A549 (cell line): ENCODE results near the gene PDGFC. TPM values are rescaled to one million over a fixed set of nuclear protein-coding genes. Genes with fewer than 3 reads are reported as not detected.

Experiments used
- ATAC-seq, 2 experiments: fragments of 200-7000 bp in 1 of 2; fragments of >200 bp in 1 of 2; cut with Nextera tagmentation in 1 of 2; cut with Tn5 transposase in 1 of 2; 3 replicates each; pipeline versions ENCODE4 v1.8.0 to v1.9.1; 2018 to 2020; ENCODE audit warnings: mild to moderate bottlenecking in 1 of 2, moderate library complexity in 1 of 2
- CTCF ChIA-PET: fragments of 300-600 bp; sonication (Branson Sonifier 250); formaldehyde crosslinking; extraction: SDS; loops from one replicate; lab custom pipeline; 2021; ENCODE audit warnings: antibody characterized with exemption, inconsistent platforms; lab: Yijun Ruan, JAX
- POLR2A ChIA-PET: fragments of 350-600 bp; formaldehyde crosslinking; extraction: SDS; loops from one replicate; lab custom pipeline; 2021; ENCODE audit warnings: antibody characterized with exemption, inconsistent platforms; lab: Yijun Ruan, JAX
- DNase-seq, 2 experiments: peaks; one replicate each; pipeline versions ENCODE4 v3.0.0 to v3.0.0-alpha.2; 2011 to 2016; ENCODE audit warnings: low read depth in 1 of 2, low spot score in 1 of 2
- FAIRE-seq: peaks from 2 replicates; lab custom pipeline; 2011; peaks lifted over from hg19 to GRCh38; lab: Jason Lieb, UNC
- H3K27ac ChIP-seq, 2 experiments: fragments of >200 bp; sonication (Bioruptor Twin); formaldehyde crosslinking; 3 replicates each; pipeline ENCODE4 v1.5.1; 2016 to 2017
- H3K4me1 ChIP-seq: fragments of >200 bp; sonication (Bioruptor Twin); formaldehyde crosslinking; 3 replicates; pipeline ENCODE4 v1.6.1; 2016
- H3K4me2 ChIP-seq: fragments of >200 bp; sonication (Bioruptor Twin); formaldehyde crosslinking; 3 replicates; pipeline ENCODE4 v1.6.1; 2016
- H3K4me3 ChIP-seq: fragments of >200 bp; sonication (Bioruptor Twin); formaldehyde crosslinking; 3 replicates; pipeline ENCODE4 v1.5.1; 2016
- H3K9me3 ChIP-seq: fragments of >200 bp; sonication (Bioruptor Twin); formaldehyde crosslinking; 3 replicates; pipeline ENCODE4 v1.6.1; 2016
- BCL3 ChIP-seq: fragments of >200 bp; sonication (Bioruptor Twin); formaldehyde crosslinking; IDR thresholded peaks from 3 replicates; pipeline ENCODE4 v1.6.1; 2016
- CBX8 ChIP-seq: fragments of 200-600 bp; sonication (generic); IDR thresholded peaks from 2 replicates; pipeline ENCODE4 v1.6.1; 2016
- CHD2 ChIP-seq: fragments of 150-350 bp; IDR thresholded peaks from 2 replicates; pipeline ENCODE4 v1.6.1; 2014; ENCODE audit warnings: low read length; ENCODE audit not compliant: partially characterized antibody
- CTCF ChIP-seq: fragments of >200 bp; sonication (Bioruptor Twin); formaldehyde crosslinking; IDR thresholded peaks from 3 replicates; pipeline ENCODE4 v1.5.1; 2016
- ELK1 ChIP-seq: fragments of 150-350 bp; IDR thresholded peaks from 2 replicates; pipeline ENCODE4 v1.6.1; 2014; ENCODE audit warnings: low read depth, mild to moderate bottlenecking, low read length
- ESRRA ChIP-seq: fragments of 150-350 bp; IDR thresholded peaks from 2 replicates; pipeline ENCODE4 v1.6.1; 2014; ENCODE audit warnings: mild to moderate bottlenecking, low read length, borderline replicate concordance
- HMGXB4 ChIP-seq: fragments of 250-450 bp; sonication (Bioruptor Pico); IDR thresholded peaks from 2 replicates; pipeline ENCODE4 v1.5.0; 2021; ENCODE audit warnings: mild to moderate bottlenecking, moderate library complexity, borderline replicate concordance
- HOXB13 ChIP-seq: fragments of 250-450 bp; sonication (Bioruptor Pico); IDR thresholded peaks from 2 replicates; pipeline ENCODE4 v1.5.0; 2020; ENCODE audit warnings: low read depth, mild to moderate bottlenecking, moderate library complexity
- HOXB5 ChIP-seq: fragments of 250-450 bp; sonication (Bioruptor Pico); IDR thresholded peaks from 2 replicates; pipeline ENCODE4 v1.5.0; 2020; ENCODE audit warnings: mild to moderate bottlenecking, moderate library complexity
- JUN ChIP-seq, 2 experiments: fragments of >200 bp; sonication (Bioruptor Twin); formaldehyde crosslinking; IDR thresholded peaks; 2 replicates in 1 of 2; 3 replicates in 1 of 2; pipeline ENCODE4 v1.6.1; 2016 to 2017
- KDM1A ChIP-seq: fragments of 200-600 bp; sonication (generic); IDR thresholded peaks from 2 replicates; pipeline ENCODE4 v1.6.1; 2016; ENCODE audit warnings: low read depth, mild to moderate bottlenecking
- KDM5A ChIP-seq: fragments of 200-600 bp; sonication (generic); IDR thresholded peaks from 2 replicates; pipeline ENCODE4 v1.6.1; 2016; ENCODE audit warnings: antibody characterized with exemption, mild to moderate bottlenecking
- MAX ChIP-seq: IDR thresholded peaks from 2 replicates; pipeline ENCODE4 v1.6.1; 2012
- PBX3 ChIP-seq: IDR thresholded peaks from 2 replicates; pipeline ENCODE4 v1.6.1; 2012
- PHF8 ChIP-seq: fragments of 200-600 bp; sonication (generic); IDR thresholded peaks from 2 replicates; pipeline ENCODE4 v1.6.1; 2016; ENCODE audit warnings: low read depth, mild to moderate bottlenecking, antibody characterized with exemption, moderate library complexity, borderline replicate concordance
- RAD21 ChIP-seq, 2 experiments: fragments of >200 bp in 1 of 2; sonication (Bioruptor Twin) in 1 of 2; formaldehyde crosslinking in 1 of 2; IDR thresholded peaks in 1 of 2; conservative IDR thresholded peaks in 1 of 2; 2 replicates in 1 of 2; 3 replicates in 1 of 2; pipeline ENCODE4 v1.6.1; 2012 to 2018; ENCODE audit warnings: inconsistent platforms in 1 of 2
- RARB ChIP-seq: fragments of 250-450 bp; sonication (Bioruptor Pico); IDR thresholded peaks from 2 replicates; pipeline ENCODE4 v1.8.0; 2021; ENCODE audit warnings: mild to moderate bottlenecking, moderate library complexity
- REST ChIP-seq: fragments of 200-600 bp; sonication (generic); IDR thresholded peaks from 2 replicates; pipeline ENCODE4 v1.6.1; 2016; ENCODE audit warnings: antibody characterized with exemption, mild to moderate bottlenecking, moderate library complexity
- RNF2 ChIP-seq: fragments of 200-600 bp; sonication (generic); IDR thresholded peaks from 2 replicates; pipeline ENCODE4 v1.6.1; 2016; ENCODE audit warnings: low read depth, mild to moderate bottlenecking, antibody characterized with exemption, moderate library complexity, borderline replicate concordance
- ZC3H11A ChIP-seq: fragments of 450-650 bp; IDR thresholded peaks from 2 replicates; pipeline ENCODE4 v1.6.1; 2014; ENCODE audit warnings: antibody characterized with exemption, mild to moderate bottlenecking
- WGBS: methylation state at CpG from one replicate; pipeline ENCODE4 v1.1.6; 2017; ENCODE audit errors: missing lambda C conversion rate; 5-methylcytosine and 5-hydroxymethylcytosine counted together
- polyA plus RNA-seq, 4 experiments: library from polyadenylated mRNA; depleted of rRNA in 3 of 4; stranded (reverse); fragments of >200 nt; fragmentation: RNase III in 1 of 4; extraction: RNeasy Plus Mini Kit Qiagen cat#74134 plus additional on column Dnase treatment in 1 of 4; gene quantifications; 2 replicates in 3 of 4; 3 replicates in 1 of 4; pipeline ENCODE4 v1.2.3, GENCODE V29; 2011 to 2017

Gene PDGFC
- polyA plus RNA-seq, 2 of the 4 experiments (the other 2 are of a cell fraction): 3.5 to 4.1 TPM

GRCh38 chr4:156913234-156913633 is 58.4 kb downstream of the PDGFC start:
- H3K4me2 ChIP-seq: no peak overlapping the region
- WGBS: 87% methylated on average over 4 of the region's 4 CpGs
- FAIRE-seq (no peak), ATAC-seq (no peak), DNase-seq (no peak)
- H3K9me3 ChIP-seq: no peaks in the 10 kb centered on the region
- no peak overlapping the region for H3K4me3 ChIP-seq
- no peaks in the 10 kb centered on the region for H3K4me1 ChIP-seq
- CTCF ChIA-PET: no interaction called here
- TF ChIP-seq RNF2: no peak
- no peak for TF ChIP-seq ZC3H11A
- TF ChIP-seq KDM1A: no peak
- no peak for TF ChIP-seq ESRRA
- no peak for TF ChIP-seq PHF8
- no peak for TF ChIP-seq MAX
- TF ChIP-seq ELK1: no peak
- TF ChIP-seq CTCF: no peak
- TF ChIP-seq RARB: no peak
- TF ChIP-seq CBX8: no peak
- no peak for TF ChIP-seq REST
- no peak for TF ChIP-seq HMGXB4 (CRISPR knock-in tag)
- no peak for TF ChIP-seq PBX3
- no peak for TF ChIP-seq HOXB5
- TF ChIP-seq HOXB13: no peak
- no peak for TF ChIP-seq BCL3
- TF ChIP-seq RAD21 (conservative IDR thresholded peaks at IDR 0.05 in 1 of 2, IDR thresholded peaks at IDR 0.05 in 1 of 2): no peak
- TF ChIP-seq CHD2: no peak
- no peak for TF ChIP-seq JUN (IDR thresholded peaks at IDR 0.05)
- TF ChIP-seq KDM5A: no peak
- TF ChIP-seq, all 56 proteins: peak for 0
- POLR2A ChIA-PET: no interaction called here
- no peak overlapping the region for H3K27ac ChIP-seq
